Astrocyte (in vitro differentiated cells and primary cell): ENCODE results near the gene NACC1. TPM values are rescaled to one million over a fixed set of nuclear protein-coding genes. Genes with fewer than 3 reads are reported as not detected.

Source experiments
- DNase-seq: peaks from one replicate; pipeline ENCODE4 v3.0.0-alpha.2; 2010; ENCODE audit warnings: low read depth
- FAIRE-seq: peaks from 2 replicates; lab custom pipeline; 2011; peaks lifted over from hg19 to GRCh38; lab: Jason Lieb, UNC
- H2AFZ ChIP-seq: 2 replicates; pipeline ENCODE4 v1.6.0; 2012; ENCODE audit warnings: low read depth, low read length, inconsistent platforms
- H3K27ac ChIP-seq: 2 replicates; pipeline ENCODE4 v1.5.1; 2011; ENCODE audit warnings: low read depth, low read length, inconsistent platforms
- H3K27me3 ChIP-seq: 2 replicates; pipeline ENCODE4 v1.6.0; 2011; ENCODE audit warnings: low read length, inconsistent platforms; ENCODE audit not compliant: insufficient read depth
- H3K36me3 ChIP-seq: 2 replicates; pipeline ENCODE4 v1.5.1; 2011; ENCODE audit warnings: low read length, inconsistent platforms; ENCODE audit not compliant: insufficient read depth
- H3K4me1 ChIP-seq: 2 replicates; pipeline ENCODE4 v1.5.1; 2011; ENCODE audit warnings: low read length, inconsistent platforms; ENCODE audit not compliant: insufficient read depth
- H3K4me2 ChIP-seq: 2 replicates; pipeline ENCODE4 v1.6.0; 2012; ENCODE audit warnings: low read length, inconsistent platforms
- H3K4me3 ChIP-seq: 2 replicates; pipeline ENCODE4 v1.5.1; 2011; ENCODE audit warnings: low read depth, mild to moderate bottlenecking, low read length, inconsistent platforms; ENCODE audit not compliant: insufficient read depth
- H3K79me2 ChIP-seq: 2 replicates; pipeline ENCODE4 v1.6.0; 2012; ENCODE audit warnings: mild to moderate bottlenecking, low read length, inconsistent platforms; ENCODE audit not compliant: insufficient read depth
- H3K9ac ChIP-seq: 2 replicates; pipeline ENCODE4 v1.6.0; 2012; ENCODE audit warnings: mild to moderate bottlenecking, low read length, inconsistent platforms
- H3K9me3 ChIP-seq: 2 replicates; pipeline ENCODE4 v1.5.1; 2012; ENCODE audit warnings: low read depth, mild to moderate bottlenecking, low read length, inconsistent platforms; ENCODE audit not compliant: insufficient read depth
- H4K20me1 ChIP-seq: 2 replicates; pipeline ENCODE4 v1.6.0; 2012; ENCODE audit warnings: low read length, inconsistent platforms; ENCODE audit not compliant: insufficient read depth
- H3K27ac Mint-ChIP-seq: one replicate; pipeline ENCODE4 v1.8.0; 2021; ENCODE audit warnings: mild to moderate bottlenecking, mixed read lengths; ENCODE audit not compliant: unreplicated experiment
- H3K27me3 Mint-ChIP-seq: one replicate; pipeline ENCODE4 v1.8.0; 2021; ENCODE audit warnings: low read depth, mixed read lengths; ENCODE audit not compliant: unreplicated experiment
- H3K36me3 Mint-ChIP-seq: one replicate; pipeline ENCODE4 v1.8.0; 2021; ENCODE audit warnings: low read depth, mixed read lengths; ENCODE audit not compliant: unreplicated experiment
- H3K4me1 Mint-ChIP-seq: one replicate; pipeline ENCODE4 v1.8.0; 2021; ENCODE audit warnings: low read depth, mixed read lengths; ENCODE audit not compliant: unreplicated experiment
- H3K4me3 Mint-ChIP-seq: one replicate; pipeline ENCODE4 v1.8.0; 2021; ENCODE audit warnings: mild to moderate bottlenecking, moderate library complexity, mixed read lengths; ENCODE audit not compliant: unreplicated experiment
- H3K9me3 Mint-ChIP-seq: one replicate; pipeline ENCODE4 v1.8.0; 2021; ENCODE audit warnings: mild to moderate bottlenecking, mixed read lengths; ENCODE audit not compliant: unreplicated experiment
- EZH2 ChIP-seq: IDR thresholded peaks from 2 replicates; pipeline ENCODE4 v1.6.1; 2012; ENCODE audit warnings: mild to moderate bottlenecking, low read length, inconsistent platforms; ENCODE audit not compliant: insufficient read depth
- total RNA-seq: library from RNA; stranded (reverse); gene quantifications from 2 replicates; pipeline ENCODE4 v1.2.1, GENCODE V29; 2021
- TF ChIP-seq, protein P1 (sequence below): IDR thresholded peaks from 2 replicates; pipeline ENCODE4 v1.5.1; 2011; ENCODE audit warnings: low read depth, mild to moderate bottlenecking, inconsistent platforms, low read length, moderate library complexity; ENCODE audit not compliant: insufficient read depth

The NACC1 gene
- total RNA-seq, 1 donor from 2014 or later: 104 TPM

GRCh38 chr19:13102666-13103580 lies 15.1 kb upstream of the NACC1 start, which contains the start of gene LYL1:
TSS of gene LYL1 (minus strand) at chr19:13102858. CDS start at chr19:13101171, 1,687 bp downstream.
- Mint-ChIP-seq H3K27ac (peak within 1 kb of the TSS; percentile 53), H3K36me3 (peaks cover 10% of the 10 kb centered on the region), H3K27me3 (peaks cover 20% of the 10 kb centered on the region), H3K9me3 (peaks cover 10% of the 10 kb centered on the region), H3K4me1 (peaks cover 3% of the 10 kb centered on the region), H3K4me3 (no peak within 1 kb of the TSS)
- no peaks in the 10 kb centered on the region for H3K79me2 ChIP-seq
- H3K4me2 ChIP-seq: peak within 1 kb of the TSS; percentile 72
- H3K4me1 ChIP-seq: peaks cover 5% of the 10 kb centered on the region
- H3K27ac ChIP-seq: no peak within 1 kb of the TSS
- H3K9ac ChIP-seq: peak within 1 kb of the TSS; percentile 35
- H3K4me3 ChIP-seq: no peak within 1 kb of the TSS
- no peak for DNase-seq
- no peaks in the 10 kb centered on the region for H3K27me3 ChIP-seq
- peaks cover 3% of the 10 kb centered on the region for H3K36me3 ChIP-seq
- no peaks in the 10 kb centered on the region for H3K9me3 ChIP-seq
- H2AFZ ChIP-seq: peak within 1 kb of the TSS; percentile 47
- TF ChIP-seq EZH2: no peak
- TF ChIP-seq, protein P1, sequence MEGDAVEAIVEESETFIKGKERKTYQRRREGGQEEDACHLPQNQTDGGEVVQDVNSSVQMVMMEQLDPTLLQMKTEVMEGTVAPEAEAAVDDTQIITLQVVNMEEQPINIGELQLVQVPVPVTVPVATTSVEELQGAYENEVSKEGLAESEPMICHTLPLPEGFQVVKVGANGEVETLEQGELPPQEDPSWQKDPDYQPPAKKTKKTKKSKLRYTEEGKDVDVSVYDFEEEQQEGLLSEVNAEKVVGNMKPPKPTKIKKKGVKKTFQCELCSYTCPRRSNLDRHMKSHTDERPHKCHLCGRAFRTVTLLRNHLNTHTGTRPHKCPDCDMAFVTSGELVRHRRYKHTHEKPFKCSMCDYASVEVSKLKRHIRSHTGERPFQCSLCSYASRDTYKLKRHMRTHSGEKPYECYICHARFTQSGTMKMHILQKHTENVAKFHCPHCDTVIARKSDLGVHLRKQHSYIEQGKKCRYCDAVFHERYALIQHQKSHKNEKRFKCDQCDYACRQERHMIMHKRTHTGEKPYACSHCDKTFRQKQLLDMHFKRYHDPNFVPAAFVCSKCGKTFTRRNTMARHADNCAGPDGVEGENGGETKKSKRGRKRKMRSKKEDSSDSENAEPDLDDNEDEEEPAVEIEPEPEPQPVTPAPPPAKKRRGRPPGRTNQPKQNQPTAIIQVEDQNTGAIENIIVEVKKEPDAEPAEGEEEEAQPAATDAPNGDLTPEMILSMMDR: no peak
- H4K20me1 ChIP-seq: peaks cover 6% of the 10 kb centered on the region
- no peak for FAIRE-seq

DNA sequence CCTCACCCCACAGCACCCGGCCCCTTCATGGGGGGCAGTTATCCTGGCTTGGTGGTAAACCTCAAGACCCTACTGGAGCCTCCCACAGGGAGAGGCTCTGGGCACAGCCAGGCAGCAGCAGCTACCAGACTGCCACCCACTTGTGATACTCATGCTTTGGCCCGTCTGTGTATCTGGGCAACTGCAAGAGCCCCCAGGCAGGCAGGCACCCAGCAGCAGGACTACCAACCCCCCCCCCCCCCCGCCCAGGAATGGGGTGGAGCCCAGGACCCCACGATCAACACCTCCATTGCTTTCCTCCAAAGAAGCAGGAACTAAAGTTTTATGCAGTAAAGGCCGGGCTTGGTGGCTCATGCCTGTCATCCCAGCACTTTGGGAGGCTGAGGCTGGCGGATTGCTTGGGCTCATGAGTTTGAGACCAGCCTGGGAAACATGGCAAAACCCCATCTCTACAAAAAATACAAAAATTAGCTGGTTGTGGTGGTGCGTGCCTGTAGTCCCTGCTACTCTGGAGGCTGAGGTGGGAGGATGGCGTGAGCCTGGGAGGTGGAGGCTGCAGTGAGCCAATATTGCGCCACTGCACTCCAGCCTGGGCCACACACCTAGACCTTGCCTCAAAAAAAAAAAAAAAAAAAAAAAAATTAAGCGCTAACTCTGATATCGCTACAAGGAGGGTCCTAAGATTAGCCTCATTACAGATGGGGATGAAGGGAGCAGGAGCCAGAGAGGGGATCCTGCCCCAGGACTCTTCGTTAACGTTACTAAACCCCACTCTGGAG lies 14.3 kb upstream of the NACC1 start:
- peaks cover 10% of the 10 kb centered on the region for H3K9me3 Mint-ChIP-seq
- Histone ChIP-seq H3K27ac (no peak overlapping the region), H3K9ac (no peak overlapping the region), H3K79me2 (no peaks in the 10 kb centered on the region), H3K9me3 (no peaks in the 10 kb centered on the region), H4K20me1 (peaks cover 6% of the 10 kb centered on the region), H2AFZ (no peak overlapping the region), H3K36me3 (peaks cover 3% of the 10 kb centered on the region), H3K4me1 (peaks cover 5% of the 10 kb centered on the region), H3K4me3 (no peak overlapping the region), H3K4me2 (no peak overlapping the region), H3K27me3 (no peaks in the 10 kb centered on the region)
- peaks cover 17% of the 10 kb centered on the region for H3K27me3 Mint-ChIP-seq
- peaks cover 10% of the 10 kb centered on the region for H3K36me3 Mint-ChIP-seq
- H3K4me1 Mint-ChIP-seq: peaks cover 3% of the 10 kb centered on the region
- H3K4me3 Mint-ChIP-seq: no peak overlapping the region
- DNase-seq: no peak
- FAIRE-seq: no peak
- no peak overlapping the region for H3K27ac Mint-ChIP-seq
- TF ChIP-seq, protein P1: no peak
- TF ChIP-seq EZH2: no peak
